ENCODE results near the gene B9D1.

The B9D1 gene

GRCh38 chr17:19341641-19342610, 20.6 kb downstream of the B9D1 start:
- H3K4me3 ChIP-seq (ENCODE audit: insufficient read depth, low read length, poor library complexity, severe bottlenecking), result no peak overlapping the region
- no peak overlapping the region for H3K27ac ChIP-seq (ENCODE audit: low read depth, low read length)
- H4K20me1 ChIP-seq (ENCODE audit: low read depth, low read length), result no peaks in the 10 kb centered on the region
- no peaks in the 10 kb centered on the region for H3F3A ChIP-seq (ENCODE audit: insufficient read depth)
- H3K9me2 ChIP-seq (replicated peaks; ENCODE audit: insufficient read depth, low read length), result no peaks in the 10 kb centered on the region
- H2AFZ ChIP-seq (ENCODE audit: low read depth, low read length, severe bottlenecking), result no peak overlapping the region
- H3K9me3 ChIP-seq (ENCODE audit: insufficient read depth, low read length), result no peaks in the 10 kb centered on the region
- no peaks in the 10 kb centered on the region for H3K36me3 ChIP-seq (ENCODE audit: low read length)
- no peaks in the 10 kb centered on the region for H3K79me2 ChIP-seq (ENCODE audit: insufficient read depth, low read length)
- no peaks in the 10 kb centered on the region for H3K27me3 ChIP-seq (ENCODE audit: low read length)
- no peak overlapping the region for H3K9ac ChIP-seq (ENCODE audit: low read length)
- no peak overlapping the region for H3K4me2 ChIP-seq (ENCODE audit: low read depth, low read length, poor library complexity, severe bottlenecking)
- TF ChIP-seq, protein P1, sequence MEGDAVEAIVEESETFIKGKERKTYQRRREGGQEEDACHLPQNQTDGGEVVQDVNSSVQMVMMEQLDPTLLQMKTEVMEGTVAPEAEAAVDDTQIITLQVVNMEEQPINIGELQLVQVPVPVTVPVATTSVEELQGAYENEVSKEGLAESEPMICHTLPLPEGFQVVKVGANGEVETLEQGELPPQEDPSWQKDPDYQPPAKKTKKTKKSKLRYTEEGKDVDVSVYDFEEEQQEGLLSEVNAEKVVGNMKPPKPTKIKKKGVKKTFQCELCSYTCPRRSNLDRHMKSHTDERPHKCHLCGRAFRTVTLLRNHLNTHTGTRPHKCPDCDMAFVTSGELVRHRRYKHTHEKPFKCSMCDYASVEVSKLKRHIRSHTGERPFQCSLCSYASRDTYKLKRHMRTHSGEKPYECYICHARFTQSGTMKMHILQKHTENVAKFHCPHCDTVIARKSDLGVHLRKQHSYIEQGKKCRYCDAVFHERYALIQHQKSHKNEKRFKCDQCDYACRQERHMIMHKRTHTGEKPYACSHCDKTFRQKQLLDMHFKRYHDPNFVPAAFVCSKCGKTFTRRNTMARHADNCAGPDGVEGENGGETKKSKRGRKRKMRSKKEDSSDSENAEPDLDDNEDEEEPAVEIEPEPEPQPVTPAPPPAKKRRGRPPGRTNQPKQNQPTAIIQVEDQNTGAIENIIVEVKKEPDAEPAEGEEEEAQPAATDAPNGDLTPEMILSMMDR (IDR thresholded peaks at IDR 0.05; ENCODE audit: insufficient read depth, low read length, poor library complexity, severe bottlenecking), result no peak
- TF ChIP-seq EZH2phosphoT487 (conservative IDR thresholded peaks at IDR 0.05; ENCODE audit: low read length), result no peak

DNA sequence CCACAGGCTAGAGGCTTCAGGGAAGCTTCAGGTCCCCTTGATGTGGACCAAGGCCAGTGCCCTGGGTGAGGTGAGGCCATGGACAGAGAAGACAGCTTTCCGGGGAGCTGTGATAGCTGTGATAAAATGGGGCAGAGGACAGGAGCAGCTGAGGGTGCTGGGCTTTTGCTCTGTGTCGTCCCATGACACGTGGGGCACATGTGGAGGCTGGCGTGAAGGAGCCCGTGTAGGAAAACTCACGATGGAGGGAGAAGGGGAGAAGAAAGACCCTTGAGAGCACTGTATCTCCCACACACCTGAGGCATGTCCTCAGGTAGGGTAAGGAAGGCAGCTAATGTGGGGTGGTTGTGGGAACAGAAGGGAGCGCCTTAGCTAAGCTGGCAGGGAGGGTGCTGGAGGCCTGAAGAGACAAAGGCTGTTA, 21.3 kb downstream of the B9D1 start:
- no peak overlapping the region for H3K4me3 ChIP-seq (ENCODE audit: insufficient read depth, low read length, poor library complexity, severe bottlenecking)
- H3K79me2 ChIP-seq (ENCODE audit: insufficient read depth, low read length), result no peaks in the 10 kb centered on the region
- H2AFZ ChIP-seq (ENCODE audit: low read depth, low read length, severe bottlenecking), result no peak overlapping the region
- H3K9me3 ChIP-seq (ENCODE audit: insufficient read depth, low read length), result no peaks in the 10 kb centered on the region
- H3K9ac ChIP-seq (ENCODE audit: low read length), result no peak overlapping the region
- no peaks in the 10 kb centered on the region for H3K9me2 ChIP-seq (replicated peaks; ENCODE audit: insufficient read depth, low read length)
- no peak overlapping the region for H3K27ac ChIP-seq (ENCODE audit: low read depth, low read length)
- H3K27me3 ChIP-seq (ENCODE audit: low read length), result no peaks in the 10 kb centered on the region
- TF ChIP-seq, protein P1 (IDR thresholded peaks at IDR 0.05; ENCODE audit: insufficient read depth, low read length, poor library complexity, severe bottlenecking), result no peak
- TF ChIP-seq EZH2phosphoT487 (conservative IDR thresholded peaks at IDR 0.05; ENCODE audit: low read length), result no peak
- no peaks in the 10 kb centered on the region for H3K36me3 ChIP-seq (ENCODE audit: low read length)
- H3F3A ChIP-seq (ENCODE audit: insufficient read depth), result no peaks in the 10 kb centered on the region
- H4K20me1 ChIP-seq (ENCODE audit: low read depth, low read length), result no peaks in the 10 kb centered on the region
- H3K4me2 ChIP-seq (ENCODE audit: low read depth, low read length, poor library complexity, severe bottlenecking), result no peak overlapping the region

DNA sequence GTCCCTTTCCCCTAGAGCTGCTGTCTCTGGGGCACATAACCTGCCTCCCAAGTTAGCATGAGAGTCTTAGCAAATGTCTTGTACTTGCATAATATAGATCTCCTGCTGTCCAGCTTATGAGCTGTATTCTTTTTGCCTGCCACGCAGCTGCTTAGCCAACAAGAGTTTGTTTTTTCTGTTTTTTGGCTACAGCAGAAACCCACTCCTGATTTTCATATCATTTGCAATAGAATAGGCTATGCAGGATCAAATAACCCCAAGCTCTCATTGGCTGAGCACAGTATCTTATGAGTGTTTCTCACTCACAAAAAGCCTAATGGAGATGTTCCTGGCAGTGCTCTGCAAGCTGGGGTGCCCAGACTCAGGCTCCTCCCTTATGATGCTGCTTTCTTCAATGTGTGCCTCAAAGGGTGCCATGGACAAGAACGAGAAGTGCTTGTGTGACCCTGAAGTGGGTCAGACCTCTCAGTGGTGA, 23.1 kb downstream of the B9D1 start:
- Histone ChIP-seq H3K27me3 (ENCODE audit: low read length) (no peaks in the 10 kb centered on the region), H4K20me1 (ENCODE audit: low read depth, low read length) (no peaks in the 10 kb centered on the region), H3K9ac (ENCODE audit: low read length) (no peak overlapping the region), H2AFZ (ENCODE audit: low read depth, low read length, severe bottlenecking) (no peak overlapping the region), H3K27ac (ENCODE audit: low read depth, low read length) (no peak overlapping the region), H3K9me2 (replicated peaks; ENCODE audit: insufficient read depth, low read length) (no peaks in the 10 kb centered on the region), H3K9me3 (ENCODE audit: insufficient read depth, low read length) (no peaks in the 10 kb centered on the region), H3K79me2 (ENCODE audit: insufficient read depth, low read length) (no peaks in the 10 kb centered on the region), H3K36me3 (ENCODE audit: low read length) (no peaks in the 10 kb centered on the region), H3K4me3 (ENCODE audit: insufficient read depth, low read length, poor library complexity, severe bottlenecking) (no peak overlapping the region), H3F3A (ENCODE audit: insufficient read depth) (no peaks in the 10 kb centered on the region), H3K4me2 (ENCODE audit: low read depth, low read length, poor library complexity, severe bottlenecking) (no peak overlapping the region)
- TF ChIP-seq, protein P1 (IDR thresholded peaks at IDR 0.05; ENCODE audit: insufficient read depth, low read length, poor library complexity, severe bottlenecking), result no peak
- TF ChIP-seq EZH2phosphoT487 (conservative IDR thresholded peaks at IDR 0.05; ENCODE audit: low read length), result no peak

Measured in SU-DHL-6 (cell line).